Sigmoid colon (tissue), 7 donors: ENCODE data around the gene ATG4B. TPM values are rescaled to one million over a fixed set of nuclear protein-coding genes. Genes with fewer than 3 reads are reported as not detected.
A peak's percentile ranks its signal among the peaks of the same experiment; 100 is the strongest.

Source experiments
- DNase-seq: peaks from one replicate; pipeline ENCODE4 v3.0.0-alpha.2; 2019
- H3K27ac ChIP-seq, 4 donors: fragments of 200-600 bp; sonication (generic); one replicate each; pipeline ENCODE4 v1.5.1; 2016 to 2019; ENCODE audit warnings: mild to moderate bottlenecking in 1 of 4
- H3K27me3 ChIP-seq, 3 donors: fragments of 200-600 bp; sonication (generic); one replicate each; pipeline ENCODE4 v1.5.1; 2019; ENCODE audit warnings: mild to moderate bottlenecking in 1 of 3
- H3K36me3 ChIP-seq, 4 donors: fragments of 200-600 bp; sonication (generic); one replicate each; pipeline ENCODE4 v1.5.1; 2016 to 2019
- H3K4me1 ChIP-seq, 4 donors: fragments of 200-600 bp; sonication (generic); one replicate each; pipeline ENCODE4 v1.5.1; 2017 to 2019
- H3K4me3 ChIP-seq, 4 donors: fragments of 200-600 bp; sonication (generic); one replicate each; pipeline ENCODE4 v1.5.1; 2017 to 2019; ENCODE audit warnings: mild to moderate bottlenecking in 2 of 4, moderate library complexity in 1 of 4
- H3K9me3 ChIP-seq, 4 donors: fragments of 200-600 bp in 3 of 4; sonication (generic) in 3 of 4; one replicate each; pipeline versions ENCODE4 v1.5.1 to v1.6.1; 2013 to 2019
- EP300 ChIP-seq, 4 donors: sonication (generic); formaldehyde crosslinking; IDR thresholded peaks; one replicate each; pipeline ENCODE4 v1.6.1; 2017; ENCODE audit warnings: antibody characterized with exemption in 4 of 4
- POLR2A ChIP-seq, 2 donors: fragments of 450-650 bp; IDR thresholded peaks; one replicate each; pipeline ENCODE4 v1.6.1; 2016; ENCODE audit warnings: antibody characterized with exemption in 2 of 2, mild to moderate bottlenecking in 2 of 2, moderate library complexity in 2 of 2
- POLR2AphosphoS5 ChIP-seq, 4 donors: sonication (generic); formaldehyde crosslinking; IDR thresholded peaks; one replicate each; pipeline ENCODE4 v1.6.1; 2017; ENCODE audit warnings: antibody characterized with exemption in 4 of 4
- WGBS, 2 donors: extraction: QIAGEN DNeasy Blood & Tissue Kit; methylation state at CpG; one replicate each; pipeline ENCODE4 v1.1.7; 2013; 5-methylcytosine and 5-hydroxymethylcytosine counted together
- intact Hi-C: fragments of 100-400 bp; cut with DNase I; formaldehyde crosslinking; loops from one replicate; pipeline ENCODE4 v1.15.1; 2023
- polyA plus RNA-seq, 3 donors: library from polyadenylated mRNA; stranded (reverse); fragments of 200-250 nt; gene quantifications; one replicate each; pipeline ENCODE4 v1.2.3, GENCODE V29; 2013
- total RNA-seq, 4 donors: library from RNA; depleted of rRNA; stranded (reverse); fragments of >200 nt; gene quantifications; one replicate each; pipeline ENCODE4 v1.1.0, GENCODE V29; 2016
- TF ChIP-seq, protein P1 (sequence below), 4 experiments: fragments of 450-650 bp in 3 of 4; fragments of 200-600 bp in 1 of 4; IDR thresholded peaks; one replicate each; pipeline ENCODE4 v1.5.1; 2016 to 2019; ENCODE audit warnings: antibody characterized with exemption in 4 of 4, mild to moderate bottlenecking in 3 of 4, moderate library complexity in 2 of 4
- donor health status: healthy with polysubstance abuse.
- donor health status: Bipolar disorder and iron deficiency.
- donor health status: healthy.

ATG4B gene
- total and polyA plus RNA-seq, 7 donors = 27.6 to 70.7 (median 40.3) TPM

DNA sequence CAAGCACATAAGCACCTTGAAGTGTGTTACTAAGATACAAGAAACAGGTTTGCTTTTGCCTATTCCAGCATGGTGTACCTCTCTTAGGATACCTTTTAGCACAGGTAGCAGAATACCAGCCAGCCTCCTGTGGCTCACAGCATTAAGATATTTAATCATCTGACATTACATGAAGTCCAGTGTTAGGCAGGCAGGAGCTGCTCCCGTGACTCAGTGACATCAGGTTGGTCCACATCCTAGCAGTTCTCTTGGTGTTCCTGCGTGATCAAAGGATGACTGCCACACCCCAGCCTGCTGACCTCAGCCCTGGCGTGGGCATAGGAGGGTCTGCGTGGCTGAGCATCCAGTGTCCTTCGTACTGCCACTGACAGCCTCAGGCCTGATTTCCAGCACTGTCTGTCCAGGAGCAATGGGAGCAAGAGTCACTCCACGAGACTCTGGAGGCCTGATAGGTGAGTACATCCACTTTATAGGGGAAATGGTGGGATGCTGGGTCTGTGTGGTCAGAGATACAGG is 52.8 kb downstream of the ATG4B start:
- TF ChIP-seq, protein P1, sequence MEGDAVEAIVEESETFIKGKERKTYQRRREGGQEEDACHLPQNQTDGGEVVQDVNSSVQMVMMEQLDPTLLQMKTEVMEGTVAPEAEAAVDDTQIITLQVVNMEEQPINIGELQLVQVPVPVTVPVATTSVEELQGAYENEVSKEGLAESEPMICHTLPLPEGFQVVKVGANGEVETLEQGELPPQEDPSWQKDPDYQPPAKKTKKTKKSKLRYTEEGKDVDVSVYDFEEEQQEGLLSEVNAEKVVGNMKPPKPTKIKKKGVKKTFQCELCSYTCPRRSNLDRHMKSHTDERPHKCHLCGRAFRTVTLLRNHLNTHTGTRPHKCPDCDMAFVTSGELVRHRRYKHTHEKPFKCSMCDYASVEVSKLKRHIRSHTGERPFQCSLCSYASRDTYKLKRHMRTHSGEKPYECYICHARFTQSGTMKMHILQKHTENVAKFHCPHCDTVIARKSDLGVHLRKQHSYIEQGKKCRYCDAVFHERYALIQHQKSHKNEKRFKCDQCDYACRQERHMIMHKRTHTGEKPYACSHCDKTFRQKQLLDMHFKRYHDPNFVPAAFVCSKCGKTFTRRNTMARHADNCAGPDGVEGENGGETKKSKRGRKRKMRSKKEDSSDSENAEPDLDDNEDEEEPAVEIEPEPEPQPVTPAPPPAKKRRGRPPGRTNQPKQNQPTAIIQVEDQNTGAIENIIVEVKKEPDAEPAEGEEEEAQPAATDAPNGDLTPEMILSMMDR (IDR thresholded peaks at IDR 0.05) = no peak
- TF ChIP-seq POLR2A (IDR thresholded peaks at IDR 0.05) (no peak), POLR2AphosphoS5 (IDR thresholded peaks at IDR 0.05) (no peak), EP300 (IDR thresholded peaks at IDR 0.05) (no peak)
- H3K27ac ChIP-seq = no peak overlapping the region
- peaks cover 0 to 32% (median 25%) of the 10 kb centered on the region in 4 donors for H3K4me1 ChIP-seq
- H3K36me3 ChIP-seq = peaks cover 0 to 46% (median 10%) of the 10 kb centered on the region in 4 donors
- H3K4me3 ChIP-seq = no peak overlapping the region
- no peaks in the 10 kb centered on the region for H3K9me3 ChIP-seq
- intact Hi-C loops = no loop called here
- DNase-seq = no peak
- 78 to 89% methylated on average over 6 of the region's 6 CpGs for WGBS, 2 donors
- H3K27me3 ChIP-seq = no peaks in the 10 kb centered on the region

DNA sequence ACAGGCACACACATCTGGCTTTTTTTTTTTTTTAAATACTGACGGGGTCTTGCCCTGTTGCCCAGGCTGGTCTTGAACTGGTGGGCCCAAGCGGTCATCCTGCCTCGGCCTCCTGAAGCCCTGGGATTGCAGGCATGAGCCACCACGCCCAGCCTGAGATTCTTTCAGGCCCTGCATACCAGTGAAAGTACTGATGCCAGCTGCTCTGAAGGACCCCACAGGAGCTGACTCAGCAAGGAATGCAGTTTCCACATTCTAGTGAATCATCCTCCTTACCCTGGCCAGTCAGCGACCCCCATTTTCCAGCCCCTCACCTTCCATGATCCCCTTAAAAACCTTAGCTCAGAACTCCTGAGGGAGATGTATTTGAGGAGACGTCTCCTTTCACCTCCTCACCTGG is 55.0 kb downstream of the ATG4B start:
- H3K27ac ChIP-seq = no peak overlapping the region
- WGBS, 2 donors = 95% methylated on average over 6 of the region's 6 CpGs
- H3K36me3 ChIP-seq = peaks cover 0 to 48% (median 10%) of the 10 kb centered on the region in 4 donors
- no peaks in the 10 kb centered on the region for H3K9me3 ChIP-seq
- no peak for DNase-seq
- TF ChIP-seq POLR2A (IDR thresholded peaks at IDR 0.05) (no peak), POLR2AphosphoS5 (IDR thresholded peaks at IDR 0.05) (no peak), EP300 (IDR thresholded peaks at IDR 0.05) (no peak)
- TF ChIP-seq, protein P1 (IDR thresholded peaks at IDR 0.05) = no peak
- H3K27me3 ChIP-seq = no peaks in the 10 kb centered on the region
- intact Hi-C loops = no loop called here
- H3K4me3 ChIP-seq = no peak overlapping the region
- peaks cover 0 to 20% (median 16%) of the 10 kb centered on the region in 4 donors for H3K4me1 ChIP-seq

DNA sequence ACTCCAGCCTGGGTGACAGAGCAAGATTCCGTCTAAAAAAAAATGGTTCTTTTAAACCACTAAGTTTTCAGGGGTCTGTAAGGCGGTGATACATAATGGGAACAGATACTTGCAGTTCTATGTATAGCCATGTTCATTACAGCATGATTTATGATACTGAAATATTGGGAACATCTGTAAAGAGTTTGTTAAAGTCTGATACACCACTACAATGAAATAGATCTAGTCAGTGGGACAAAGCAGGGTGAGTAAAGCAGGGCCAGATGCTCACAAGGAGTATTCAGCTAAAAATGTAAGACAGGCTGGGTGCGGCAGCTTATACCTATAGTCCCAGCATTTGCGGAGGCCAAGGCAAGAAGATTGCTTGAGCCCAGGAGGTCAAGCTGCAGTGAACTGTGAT is 58.2 kb downstream of the ATG4B start:
- no peaks in the 10 kb centered on the region for H3K9me3 ChIP-seq
- 97 to 98% methylated on average over 4 of the region's 4 CpGs for WGBS, 2 donors
- TF ChIP-seq EP300 (IDR thresholded peaks at IDR 0.05) = no peak
- no peak for TF ChIP-seq POLR2AphosphoS5 (IDR thresholded peaks at IDR 0.05)
- TF ChIP-seq, protein P1 (IDR thresholded peaks at IDR 0.05) = no peak
- no peak for TF ChIP-seq POLR2A (IDR thresholded peaks at IDR 0.05)
- no peak overlapping the region for H3K27ac ChIP-seq
- peaks cover 0 to 34% (median 3%) of the 10 kb centered on the region in 4 donors for H3K36me3 ChIP-seq
- H3K4me1 ChIP-seq = peaks cover 0 to 2% (median under 1%) of the 10 kb centered on the region in 4 donors
- no peak for DNase-seq
- H3K4me3 ChIP-seq = no peak overlapping the region
- intact Hi-C loops = no loop called here
- H3K27me3 ChIP-seq = no peaks in the 10 kb centered on the region

DNA sequence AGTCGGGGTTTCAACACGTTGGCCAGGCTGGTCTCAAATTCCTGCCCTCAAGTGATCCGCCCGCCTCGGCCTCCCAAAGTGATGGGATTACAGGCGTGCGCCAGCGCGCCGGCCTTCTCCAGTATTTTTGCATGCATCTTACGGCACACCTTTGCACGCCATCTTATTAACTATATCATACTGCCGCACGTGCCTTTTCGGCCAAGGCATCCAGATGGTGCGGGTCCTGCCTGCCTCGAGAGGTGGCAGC is 63.6 kb downstream of the ATG4B start:
- Histone ChIP-seq H3K4me1 (peaks cover 0 to 25% (median 18%) of the 10 kb centered on the region in 4 donors), H3K27me3 (no peaks in the 10 kb centered on the region), H3K27ac (peak overlapping the region; percentile 86 to 95 (median 93)), H3K4me3 (peak overlapping the region; percentile 67 to 91 (median 86)), H3K36me3 (peaks cover 0 to 18% (median 7%) of the 10 kb centered on the region in 4 donors), H3K9me3 (no peaks in the 10 kb centered on the region)
- TF ChIP-seq POLR2AphosphoS5 (IDR thresholded peaks at IDR 0.05) = no peak
- TF ChIP-seq, protein P1 (IDR thresholded peaks at IDR 0.05) = peak in 3 of 4 experiments; percentile 29 to 47 (median 35)
- 0 to 1% methylated on average over 17 of the region's 17 CpGs for WGBS, 2 donors
- intact Hi-C loops = loop anchor here (2.0 to 10.0 kb wide), 5 partner anchors 14 to 346 kb away; partner anchors contain the start of genes ATG4B, DTYMK, FARP2 and STK25
- no peak for DNase-seq
